ENCODE measurements around the gene MTA3.
"Not testable (repeated sequence)": the region's sequence is repeated elsewhere in the genome, so short reads cannot be mapped to it uniquely, and the experiment has no call there.

MTA3 gene

DNA sequence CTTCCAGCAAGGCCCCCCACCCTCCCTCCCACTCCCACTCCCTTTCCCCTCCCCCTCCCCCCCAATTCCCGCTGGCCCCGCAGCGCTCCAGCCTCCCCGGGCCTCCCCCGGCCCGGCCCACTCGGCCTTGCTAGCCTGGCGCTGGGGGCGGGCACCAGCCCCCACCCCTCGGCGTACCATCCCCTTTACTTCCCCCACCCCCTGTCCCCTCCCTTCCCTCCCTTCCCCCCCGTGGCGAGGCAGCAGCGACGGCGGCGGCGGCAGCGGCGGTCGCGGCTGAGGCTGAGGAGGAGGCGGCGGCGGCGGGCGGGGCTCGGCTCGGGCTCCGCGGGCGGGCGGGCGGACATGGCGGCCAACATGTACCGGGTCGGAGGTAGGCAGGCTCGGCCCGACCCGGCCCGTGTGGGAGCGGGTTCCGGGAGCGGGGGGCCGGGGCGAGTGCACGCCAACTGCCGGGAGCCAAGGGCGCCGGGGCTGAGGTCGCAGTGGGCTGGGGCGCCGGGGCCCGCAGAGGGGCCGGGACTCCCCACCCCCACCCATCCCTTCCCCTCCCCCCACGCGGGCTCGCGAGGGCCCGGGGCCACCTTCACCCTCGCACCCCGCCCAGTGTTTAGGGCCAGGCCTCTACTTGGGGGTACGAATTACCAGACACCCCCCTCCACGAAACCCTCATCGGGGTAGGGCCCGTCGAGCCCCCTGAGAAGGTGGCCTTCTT lies at the start of gene MTA3:
Gene MTA3, plus strand, starts transcription at position 232 of the 715 bp plus-strand sequence. Its CDS starts 114 bp downstream, at position 346.
- peak; percentile 65 for DNase-seq

DNA sequence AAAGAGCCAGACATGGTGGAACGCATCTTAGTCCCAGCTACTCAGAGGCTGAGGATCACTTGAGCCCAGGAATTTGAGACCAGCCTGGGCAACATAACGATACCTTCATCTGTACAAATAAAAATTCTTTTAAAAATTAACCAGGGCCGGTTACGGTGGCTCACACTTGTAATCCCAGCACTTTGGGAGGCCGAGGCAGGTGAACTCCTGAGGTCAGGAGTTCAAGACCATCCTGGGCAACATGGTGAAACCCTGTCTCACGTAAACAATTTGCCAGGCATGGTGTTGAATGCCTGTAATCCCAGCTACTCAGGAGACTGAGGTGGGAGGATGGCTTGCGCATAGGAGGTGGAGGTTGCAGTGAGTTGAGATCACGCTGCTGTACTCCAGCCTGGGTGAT lies 48.8 kb upstream of the MTA3 start:
- no peak for DNase-seq

DNA sequence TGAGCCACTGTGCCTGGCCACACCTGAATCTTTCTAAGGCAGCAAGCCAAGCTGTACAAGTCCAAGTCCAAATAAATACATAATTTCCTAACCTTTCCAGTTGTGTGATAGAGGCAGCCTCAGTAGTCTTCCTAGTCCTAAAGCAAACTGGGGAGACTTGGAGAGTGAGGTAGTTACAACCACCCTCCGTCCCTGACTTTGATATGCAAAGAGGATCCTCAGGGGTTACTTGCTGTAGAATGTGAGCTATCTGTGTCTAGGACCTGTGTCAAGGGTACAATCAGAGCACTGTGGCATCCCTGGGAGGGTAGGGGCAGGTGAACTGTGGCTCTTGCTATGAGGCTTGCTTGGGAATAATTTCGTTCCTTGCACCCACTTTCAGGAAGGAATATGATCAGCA lies 46.4 kb upstream of the MTA3 start:
- DNase-seq = no peak

DNA sequence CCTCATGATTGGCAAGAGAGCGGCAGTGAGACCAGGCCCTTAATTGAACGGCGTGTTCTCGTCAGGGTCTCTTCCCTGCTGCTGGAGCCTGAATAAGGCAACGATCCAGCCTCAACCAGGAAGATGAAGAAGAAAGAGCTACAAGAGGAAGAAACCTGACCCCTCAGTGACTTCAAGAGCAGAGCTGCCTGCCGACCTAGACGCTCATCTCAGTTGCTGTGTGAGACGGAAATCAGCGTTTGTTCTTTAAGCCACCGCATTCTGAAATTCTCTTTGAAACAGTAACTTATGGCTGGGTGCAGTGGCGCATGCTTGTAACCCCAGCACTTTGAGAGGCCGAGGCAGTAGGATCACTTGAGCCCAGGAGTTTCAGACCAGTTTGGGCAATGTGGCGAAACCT lies 45.1 kb upstream of the MTA3 start:
- no peak for DNase-seq

DNA sequence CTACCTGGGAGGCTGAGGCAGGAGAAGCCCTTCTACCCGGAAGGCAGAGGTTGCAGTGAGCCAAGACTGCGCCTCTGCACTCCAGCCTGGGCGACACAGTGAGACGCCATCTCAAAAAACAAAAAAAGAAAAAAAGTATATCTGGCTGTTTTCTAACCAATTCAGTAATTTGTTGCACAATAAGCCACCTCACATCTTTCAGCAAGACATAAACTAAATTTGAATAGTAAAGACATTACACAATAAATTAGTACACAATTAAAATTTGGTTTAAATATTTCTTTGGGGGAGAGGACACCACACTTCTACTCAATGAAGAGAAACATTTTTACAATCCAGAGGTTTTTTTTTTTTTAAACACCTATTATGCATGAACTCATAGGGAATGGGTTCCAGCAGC lies 36.0 kb upstream of the MTA3 start:
- DNase-seq = no peak

DNA sequence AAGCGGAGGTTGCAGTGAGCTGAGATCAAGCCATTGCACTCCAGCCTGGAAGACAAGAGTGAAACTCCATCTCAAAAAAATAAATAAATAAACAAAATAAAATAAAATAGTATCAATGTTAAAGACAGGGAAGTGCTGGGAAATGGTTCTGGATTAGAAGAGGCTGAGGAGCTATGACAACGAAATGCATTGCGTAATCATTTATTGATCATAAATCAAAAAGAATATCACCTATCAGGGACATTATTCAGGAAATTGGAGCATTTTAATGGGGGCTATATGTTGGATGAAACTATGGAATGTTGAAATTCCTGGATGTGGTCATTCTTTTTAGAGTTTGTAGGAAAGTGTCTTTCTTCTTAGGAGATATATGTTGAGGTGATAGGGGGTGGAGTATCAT lies 30.9 kb upstream of the MTA3 start:
- no peak for DNase-seq

DNA sequence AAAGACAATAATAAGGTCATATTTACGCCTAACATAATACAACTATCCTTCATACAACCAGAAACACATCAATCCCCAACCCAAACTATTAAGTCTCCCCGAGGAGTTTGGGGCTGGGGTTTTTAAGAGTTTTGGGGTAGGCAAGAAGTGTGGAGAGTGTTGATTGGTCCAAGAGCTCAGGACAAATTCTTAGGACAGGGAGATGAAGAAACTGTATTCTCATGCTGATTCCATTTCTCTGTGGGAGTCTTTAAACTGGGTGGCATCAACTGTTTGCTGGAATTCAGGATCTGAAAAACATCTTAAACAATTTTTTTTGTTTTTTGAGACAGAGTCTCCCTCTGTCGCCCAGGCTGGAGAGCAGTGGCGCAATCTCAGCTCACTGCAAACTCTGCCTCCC lies 25.6 kb upstream of the MTA3 start:
- no peak for DNase-seq

DNA sequence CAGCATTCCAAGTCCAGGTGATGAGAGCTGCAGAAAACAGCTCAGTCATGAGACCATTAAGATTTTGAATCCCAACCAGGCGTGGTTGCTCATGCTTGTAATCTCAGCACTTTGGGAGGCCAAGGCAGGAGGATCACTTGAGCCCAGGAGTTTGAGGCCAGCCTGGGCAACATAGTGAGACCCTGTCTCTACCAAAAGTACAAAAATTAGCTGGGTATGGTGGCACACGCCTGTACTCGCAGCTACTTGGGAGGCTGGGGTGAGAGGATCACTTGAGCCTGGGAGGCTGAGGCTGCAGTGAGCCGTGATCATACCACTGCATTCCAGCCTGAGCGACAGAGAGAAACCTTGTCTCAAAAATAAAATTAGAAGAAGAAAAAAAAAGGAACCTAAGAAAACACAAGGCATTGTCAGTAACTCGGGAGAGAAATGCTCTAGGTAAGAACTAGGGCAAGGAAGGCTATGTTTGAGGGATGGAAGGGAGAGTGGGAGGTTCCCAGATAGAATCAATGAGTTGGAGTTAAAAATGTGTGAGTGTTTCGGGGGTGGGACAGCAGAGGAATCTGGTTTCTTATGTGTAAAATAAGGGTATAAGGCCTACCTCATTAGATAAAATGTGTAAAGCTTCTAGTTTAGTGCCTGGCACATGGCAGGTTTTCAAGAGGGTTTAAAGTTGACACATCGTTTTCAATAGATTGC lies 23.3 kb upstream of the MTA3 start:
- no peak for DNase-seq

DNA sequence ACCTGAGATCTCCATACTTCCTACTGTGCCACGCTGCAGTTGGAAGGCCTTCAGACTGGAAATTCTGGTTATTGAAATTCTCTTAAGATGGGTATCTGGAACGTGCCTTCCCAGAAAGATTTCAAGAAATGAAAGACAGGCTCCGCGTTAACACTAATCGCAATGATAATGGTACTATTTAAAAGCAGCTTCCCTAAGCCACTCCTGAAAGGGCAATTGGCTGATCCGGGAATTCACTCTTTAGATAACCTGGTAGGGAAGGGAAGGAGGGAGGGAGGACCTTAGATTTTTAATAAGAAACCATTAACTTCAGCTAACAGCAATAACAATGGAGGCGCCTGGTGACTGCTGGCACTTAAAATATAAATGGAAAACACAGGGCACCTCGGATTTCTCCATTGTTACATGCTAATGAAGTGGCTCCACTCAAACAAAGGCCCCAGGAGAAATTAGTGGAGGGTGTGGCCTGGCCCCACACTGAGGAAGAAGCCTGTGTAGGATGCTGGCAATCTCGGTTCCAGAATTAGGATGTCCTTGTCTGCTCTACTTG lies 22.5 kb upstream of the MTA3 start:
- no peak for DNase-seq

DNA sequence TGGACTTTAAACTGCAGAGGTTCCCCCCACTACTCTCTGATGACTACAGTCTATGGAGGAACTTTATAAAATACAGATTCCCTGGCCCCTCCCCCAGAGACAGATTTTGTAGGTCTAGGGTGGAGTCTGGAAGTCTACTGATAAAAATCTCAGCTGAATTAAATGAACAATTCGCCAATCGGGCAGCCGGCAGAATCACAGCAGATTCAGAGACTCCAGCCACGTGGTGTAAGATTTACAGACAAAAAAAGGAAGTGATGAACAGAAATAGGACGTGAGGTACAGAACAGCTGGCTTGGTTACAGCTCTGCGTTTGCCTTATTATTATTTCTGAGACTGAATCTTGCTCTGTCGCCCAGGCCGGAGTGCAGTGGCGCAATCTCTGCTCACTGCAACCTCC lies 21.4 kb upstream of the MTA3 start:
- no peak for DNase-seq

DNA sequence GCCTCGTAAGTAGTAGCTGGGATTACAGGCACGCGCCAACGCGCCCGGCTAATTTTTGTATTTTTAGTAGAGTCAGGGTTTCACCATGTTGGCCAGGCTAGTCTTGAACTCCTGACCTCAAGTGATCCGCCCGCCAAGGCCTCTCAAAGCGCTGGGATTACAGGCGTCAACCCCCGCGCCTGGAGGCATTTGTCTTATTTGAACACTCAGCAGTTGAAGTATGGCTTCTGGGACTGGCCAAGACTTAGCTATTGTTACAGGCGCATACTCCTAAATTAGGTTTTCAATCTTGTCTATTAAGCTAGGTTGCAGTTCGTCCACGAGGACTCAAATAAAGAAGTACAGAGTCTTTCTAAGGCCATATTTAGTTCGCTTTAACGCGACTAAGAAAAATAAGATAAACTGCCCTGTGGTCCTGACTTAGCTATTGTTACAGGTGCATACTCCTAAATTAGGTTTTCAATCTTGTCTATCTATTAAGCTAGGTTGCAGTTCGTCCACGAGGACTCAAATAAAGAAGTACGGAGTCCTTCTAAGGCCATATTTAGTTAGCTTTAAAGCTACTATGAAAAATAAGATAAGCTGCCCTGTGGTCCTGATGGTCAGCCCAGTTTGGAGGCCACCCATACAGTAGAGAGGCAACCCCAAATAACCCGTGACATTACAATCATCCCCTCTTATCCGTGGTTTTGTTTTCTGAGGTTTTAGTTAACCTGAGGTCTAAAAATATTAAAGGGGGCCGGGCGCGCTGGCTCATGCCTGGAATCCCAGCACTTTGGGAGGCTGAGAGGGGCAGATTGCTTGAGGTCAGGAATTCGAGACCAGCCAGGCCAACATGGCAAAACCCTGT lies 20.8 kb upstream of the MTA3 start:
- DNase-seq = no peak

DNA sequence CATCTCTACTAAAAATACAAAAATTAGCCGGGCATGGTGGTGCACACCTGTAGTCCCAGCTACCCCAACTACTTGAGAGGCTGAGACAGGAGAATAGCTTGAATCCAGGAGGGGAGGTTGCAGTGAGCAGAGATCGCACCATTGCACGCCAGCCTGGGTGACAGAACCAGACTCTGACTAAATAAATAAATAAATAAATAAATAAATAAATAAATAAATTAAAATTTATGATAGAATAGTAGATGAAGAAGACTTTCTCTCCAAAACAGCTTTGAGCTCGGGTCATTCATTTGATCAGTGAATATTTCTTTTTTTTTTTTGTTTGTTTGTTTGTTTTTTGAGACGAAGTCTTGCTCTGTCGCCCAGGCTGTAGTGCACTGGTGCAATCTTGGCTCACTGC lies 17.6 kb upstream of the MTA3 start:
- DNase-seq = no peak

DNA sequence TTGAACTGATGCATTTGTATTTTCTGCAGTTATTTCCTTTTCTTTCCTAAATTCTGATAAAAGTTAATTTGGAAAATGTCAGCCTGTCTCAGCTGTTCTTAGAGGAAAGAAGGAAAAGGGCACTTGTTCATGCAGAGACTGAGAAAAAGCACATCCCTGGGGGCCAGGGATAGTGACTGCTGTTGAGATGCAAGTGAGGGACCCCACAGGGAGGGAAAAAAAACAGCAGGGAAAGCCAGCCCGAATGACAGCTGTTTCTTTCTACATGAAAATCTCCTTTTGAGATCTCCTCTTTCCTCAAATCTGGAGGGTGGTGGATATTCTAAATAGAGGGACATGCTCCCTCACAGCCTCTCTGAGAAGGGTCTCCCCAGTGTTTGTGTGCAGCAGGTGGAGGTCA lies 14.0 kb upstream of the MTA3 start:
- DNase-seq = no peak

DNA sequence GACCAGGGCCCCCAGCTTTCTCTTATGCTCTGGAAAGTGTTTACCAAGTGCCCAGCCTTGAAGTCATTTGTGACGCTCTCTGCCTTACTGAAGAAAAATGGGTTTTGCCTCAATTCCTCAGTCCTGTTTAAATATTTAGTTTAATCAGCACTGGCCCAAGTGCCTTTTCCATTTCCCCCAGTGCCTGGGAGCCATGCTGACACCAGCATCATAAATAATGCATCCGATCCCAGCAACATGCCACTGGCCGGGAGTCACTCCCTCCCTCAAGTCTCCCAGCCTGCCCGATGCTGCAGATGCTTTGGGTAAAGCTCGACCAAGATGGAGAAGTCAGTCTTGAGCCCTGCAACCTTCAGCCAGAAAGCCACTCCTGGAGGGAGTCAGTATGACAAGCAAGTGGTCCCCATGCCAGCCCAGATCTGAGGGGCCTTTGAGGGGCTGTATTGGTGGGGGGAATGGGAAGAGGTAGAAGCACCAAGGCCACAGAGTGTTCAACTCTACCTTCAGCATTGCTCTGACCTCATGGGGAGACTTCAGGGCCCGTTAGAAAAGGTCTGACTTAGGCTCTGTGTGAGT lies 12.0 kb upstream of the MTA3 start:
- DNase-seq = no peak

DNA sequence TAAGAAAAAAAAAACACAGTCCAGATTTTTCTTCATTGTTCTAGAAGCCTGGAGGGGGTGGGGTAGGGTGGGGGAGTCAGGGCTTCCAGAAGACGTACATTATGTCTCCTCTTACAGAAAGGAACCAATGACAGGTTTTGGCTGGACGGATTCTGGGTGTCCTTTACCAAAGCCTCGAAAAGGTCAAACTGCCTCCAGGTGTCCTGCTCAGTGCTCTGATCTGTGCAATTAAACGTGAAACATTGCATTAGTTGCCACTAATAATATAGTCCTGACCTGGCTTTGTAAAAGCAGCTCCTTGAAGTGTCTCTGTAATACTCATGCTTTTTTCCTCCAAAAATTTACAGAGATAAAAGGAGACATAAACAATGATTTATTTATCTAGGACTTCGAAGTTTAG lies 11.1 kb upstream of the MTA3 start:
- DNase-seq = no peak

DNA sequence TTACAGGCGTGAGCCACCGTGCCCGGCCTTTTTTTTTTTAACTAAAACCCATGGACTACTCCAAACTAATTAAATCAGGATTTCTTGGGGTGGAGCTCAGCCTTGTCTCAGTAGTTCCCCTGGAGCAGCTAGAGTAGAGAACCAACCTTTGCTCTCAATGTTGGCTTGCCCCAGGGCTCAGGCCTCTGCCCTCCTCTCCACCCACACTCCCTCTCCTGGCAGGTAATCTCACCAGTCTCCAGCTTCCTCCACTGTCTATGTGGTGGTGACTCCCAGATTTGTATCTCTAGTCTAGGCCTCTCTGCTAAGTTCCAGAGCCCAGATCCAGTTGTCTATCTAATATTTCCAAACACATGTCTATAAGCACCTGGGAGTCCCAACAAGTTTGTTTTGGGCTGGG lies 9.6 kb upstream of the MTA3 start:
- no peak for DNase-seq

DNA sequence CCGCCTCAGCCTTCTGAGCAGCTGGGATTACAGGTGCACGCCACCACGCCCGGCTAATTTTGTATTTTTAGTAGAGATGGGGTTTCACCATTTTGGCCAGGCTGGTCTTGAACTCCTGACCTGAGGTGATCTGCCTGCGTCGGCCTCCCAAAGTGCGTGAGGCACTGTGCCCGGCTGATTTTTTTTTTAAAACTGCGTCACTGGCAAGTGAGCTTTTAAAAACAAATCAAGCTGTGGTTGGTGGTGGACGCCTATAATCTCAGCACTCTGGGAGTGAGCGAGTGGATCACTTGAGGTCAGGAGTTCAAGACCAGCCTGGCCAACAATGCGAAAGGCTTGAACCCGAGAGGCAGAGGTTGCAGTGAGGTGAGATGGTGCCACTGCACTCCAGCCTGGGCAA lies 8.3 kb upstream of the MTA3 start:
- DNase-seq = not testable (repeated sequence)

DNA sequence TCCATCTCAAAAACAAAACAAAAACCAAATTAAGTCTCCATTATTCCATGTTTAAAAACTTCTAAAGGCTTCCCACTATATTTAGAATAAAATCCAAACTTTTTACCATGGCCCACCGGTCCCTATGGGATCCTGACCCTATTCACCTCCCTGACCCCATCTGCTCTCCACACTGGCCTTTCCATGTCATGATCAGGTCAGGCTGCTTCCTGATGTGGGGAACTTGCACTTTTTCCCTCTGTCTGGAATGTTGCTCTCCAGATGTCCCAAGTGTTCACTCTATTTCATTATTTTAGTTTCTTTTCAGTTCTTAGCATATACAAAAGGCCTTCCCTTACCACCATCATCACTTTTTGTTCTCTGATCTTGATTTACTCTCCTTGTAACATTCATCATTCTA lies 7.5 kb upstream of the MTA3 start:
- DNase-seq = no peak

DNA sequence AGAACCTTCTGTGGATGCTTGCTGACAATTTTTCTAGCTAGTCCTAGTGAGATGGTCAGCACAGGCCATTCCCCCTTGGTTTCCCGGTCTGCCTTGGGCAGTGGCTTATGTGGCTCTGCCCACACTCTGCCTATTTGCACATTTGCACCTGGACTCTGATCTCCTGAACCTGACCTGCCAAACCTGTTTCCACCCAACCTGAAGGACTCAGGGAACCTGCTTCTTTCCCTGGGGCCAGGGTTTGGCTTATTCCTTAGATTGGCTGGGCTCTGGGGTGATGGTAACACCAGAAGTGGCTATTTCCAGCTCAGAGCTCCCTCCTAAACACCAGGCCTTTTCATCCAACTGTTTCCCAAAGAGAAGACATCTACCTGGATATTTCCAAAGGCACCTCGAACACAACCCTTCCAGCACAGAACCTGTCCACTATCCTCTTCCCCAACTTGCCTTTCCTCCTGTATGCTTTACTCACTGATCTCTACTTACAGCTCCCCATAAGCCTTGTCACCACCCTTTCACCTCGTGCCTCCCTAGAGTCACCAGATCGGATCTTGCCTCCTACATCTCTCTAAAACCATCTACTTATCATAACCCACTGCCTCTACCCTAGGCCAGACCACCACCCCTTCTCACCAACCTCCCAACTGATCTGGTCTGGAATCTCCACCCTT lies 5.8 kb upstream of the MTA3 start:
- no peak for DNase-seq

DNA sequence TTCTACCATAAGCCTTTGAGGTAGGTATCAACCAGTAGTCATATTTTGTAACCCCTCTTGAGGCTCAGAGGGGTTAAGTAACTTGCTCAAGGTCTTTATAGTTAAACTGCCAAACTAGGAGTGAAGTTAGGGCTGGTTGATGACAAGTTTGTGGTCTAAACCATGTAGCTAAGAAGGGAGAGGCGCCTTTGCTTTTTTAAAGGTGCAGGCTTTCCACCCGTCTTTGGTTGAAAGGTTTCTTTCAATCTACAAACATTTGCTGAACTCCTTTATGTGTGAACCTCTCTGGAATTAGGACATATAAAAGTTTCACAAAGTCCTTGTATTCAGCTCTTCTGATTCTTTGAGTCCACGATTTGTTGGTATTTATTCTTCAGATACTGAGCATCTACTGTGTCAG lies 2.4 kb upstream of the MTA3 start:
- DNase-seq = no peak

DNA sequence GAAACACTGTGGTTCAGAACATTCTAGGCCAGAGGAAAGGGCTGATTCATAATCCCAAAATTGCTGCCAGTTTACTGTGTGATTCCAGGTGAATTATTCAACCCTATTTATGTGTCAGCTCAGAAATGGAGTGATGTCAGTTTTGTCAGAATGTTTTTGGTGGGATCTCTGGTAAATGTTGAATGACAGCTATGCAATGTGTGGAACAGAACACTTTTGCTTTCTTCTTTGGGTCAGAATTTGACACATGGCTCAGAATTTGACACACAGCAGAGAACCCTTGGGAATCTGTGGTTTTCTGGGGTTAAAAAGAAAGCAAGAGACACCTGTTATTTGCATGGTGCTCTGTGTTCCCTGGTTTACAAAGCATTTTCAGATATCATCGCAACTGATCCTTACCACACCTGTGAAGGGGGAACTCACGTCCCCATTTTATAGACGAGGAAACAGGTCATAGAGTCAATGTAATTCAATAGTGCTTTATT lies 1.6 kb upstream of the MTA3 start:
- DNase-seq = no peak

DNA sequence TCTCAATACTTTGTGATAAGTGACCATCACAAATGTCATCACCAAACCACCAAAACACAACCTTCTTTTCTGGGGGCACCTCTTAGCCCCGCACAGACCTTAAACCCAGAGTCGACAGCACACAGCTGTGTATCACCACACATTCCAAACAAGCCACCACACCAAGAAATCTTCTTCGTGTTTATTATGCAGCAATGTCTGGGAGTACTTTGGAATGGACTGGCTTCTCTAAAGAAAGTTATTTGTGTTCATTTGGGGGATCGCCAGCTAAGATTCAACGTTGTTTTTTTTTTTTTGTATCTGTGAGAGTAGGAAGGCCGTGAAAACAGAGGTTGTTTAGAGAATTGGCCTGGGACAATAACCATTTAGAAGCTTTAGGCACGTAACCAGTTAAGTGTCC lies 1.1 kb upstream of the MTA3 start:
- DNase-seq = no peak
